ENCODE measurements around the gene ORC6.

DNA sequence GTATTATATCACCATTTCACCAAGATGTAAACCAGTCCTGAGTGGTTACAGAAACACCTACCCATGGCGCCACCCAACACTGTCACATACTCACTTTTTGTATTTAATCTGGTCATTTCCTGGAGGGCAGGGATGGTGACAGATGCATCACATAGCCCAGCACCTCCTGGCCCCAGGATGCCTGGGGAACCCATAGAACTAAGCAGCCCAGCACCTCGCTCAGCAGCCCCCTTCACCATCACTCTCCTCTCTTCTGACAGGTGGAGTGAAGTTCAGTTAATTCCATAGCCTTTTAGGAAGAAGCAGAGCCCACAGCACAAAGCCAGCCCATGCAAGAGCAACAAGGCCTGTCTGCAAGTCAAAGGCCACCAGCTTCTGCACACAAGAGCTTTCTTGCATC is 31.2 kb downstream of the ORC6 start:
- TF ChIP-seq, protein P1, sequence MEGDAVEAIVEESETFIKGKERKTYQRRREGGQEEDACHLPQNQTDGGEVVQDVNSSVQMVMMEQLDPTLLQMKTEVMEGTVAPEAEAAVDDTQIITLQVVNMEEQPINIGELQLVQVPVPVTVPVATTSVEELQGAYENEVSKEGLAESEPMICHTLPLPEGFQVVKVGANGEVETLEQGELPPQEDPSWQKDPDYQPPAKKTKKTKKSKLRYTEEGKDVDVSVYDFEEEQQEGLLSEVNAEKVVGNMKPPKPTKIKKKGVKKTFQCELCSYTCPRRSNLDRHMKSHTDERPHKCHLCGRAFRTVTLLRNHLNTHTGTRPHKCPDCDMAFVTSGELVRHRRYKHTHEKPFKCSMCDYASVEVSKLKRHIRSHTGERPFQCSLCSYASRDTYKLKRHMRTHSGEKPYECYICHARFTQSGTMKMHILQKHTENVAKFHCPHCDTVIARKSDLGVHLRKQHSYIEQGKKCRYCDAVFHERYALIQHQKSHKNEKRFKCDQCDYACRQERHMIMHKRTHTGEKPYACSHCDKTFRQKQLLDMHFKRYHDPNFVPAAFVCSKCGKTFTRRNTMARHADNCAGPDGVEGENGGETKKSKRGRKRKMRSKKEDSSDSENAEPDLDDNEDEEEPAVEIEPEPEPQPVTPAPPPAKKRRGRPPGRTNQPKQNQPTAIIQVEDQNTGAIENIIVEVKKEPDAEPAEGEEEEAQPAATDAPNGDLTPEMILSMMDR (IDR thresholded peaks at IDR 0.05; ENCODE audit: insufficient read depth, low read length): no peak
- TF ChIP-seq, protein P2, sequence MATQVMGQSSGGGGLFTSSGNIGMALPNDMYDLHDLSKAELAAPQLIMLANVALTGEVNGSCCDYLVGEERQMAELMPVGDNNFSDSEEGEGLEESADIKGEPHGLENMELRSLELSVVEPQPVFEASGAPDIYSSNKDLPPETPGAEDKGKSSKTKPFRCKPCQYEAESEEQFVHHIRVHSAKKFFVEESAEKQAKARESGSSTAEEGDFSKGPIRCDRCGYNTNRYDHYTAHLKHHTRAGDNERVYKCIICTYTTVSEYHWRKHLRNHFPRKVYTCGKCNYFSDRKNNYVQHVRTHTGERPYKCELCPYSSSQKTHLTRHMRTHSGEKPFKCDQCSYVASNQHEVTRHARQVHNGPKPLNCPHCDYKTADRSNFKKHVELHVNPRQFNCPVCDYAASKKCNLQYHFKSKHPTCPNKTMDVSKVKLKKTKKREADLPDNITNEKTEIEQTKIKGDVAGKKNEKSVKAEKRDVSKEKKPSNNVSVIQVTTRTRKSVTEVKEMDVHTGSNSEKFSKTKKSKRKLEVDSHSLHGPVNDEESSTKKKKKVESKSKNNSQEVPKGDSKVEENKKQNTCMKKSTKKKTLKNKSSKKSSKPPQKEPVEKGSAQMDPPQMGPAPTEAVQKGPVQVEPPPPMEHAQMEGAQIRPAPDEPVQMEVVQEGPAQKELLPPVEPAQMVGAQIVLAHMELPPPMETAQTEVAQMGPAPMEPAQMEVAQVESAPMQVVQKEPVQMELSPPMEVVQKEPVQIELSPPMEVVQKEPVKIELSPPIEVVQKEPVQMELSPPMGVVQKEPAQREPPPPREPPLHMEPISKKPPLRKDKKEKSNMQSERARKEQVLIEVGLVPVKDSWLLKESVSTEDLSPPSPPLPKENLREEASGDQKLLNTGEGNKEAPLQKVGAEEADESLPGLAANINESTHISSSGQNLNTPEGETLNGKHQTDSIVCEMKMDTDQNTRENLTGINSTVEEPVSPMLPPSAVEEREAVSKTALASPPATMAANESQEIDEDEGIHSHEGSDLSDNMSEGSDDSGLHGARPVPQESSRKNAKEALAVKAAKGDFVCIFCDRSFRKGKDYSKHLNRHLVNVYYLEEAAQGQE (IDR thresholded peaks at IDR 0.05; ENCODE audit: insufficient replicate concordance, low read depth): no peak
- no peak for TF ChIP-seq POLR2AphosphoS5 (IDR thresholded peaks at IDR 0.05; ENCODE audit: low read depth)
